Chondrocyte (in vitro differentiated cells): ENCODE results near the gene TMEM33. TPM values are rescaled to one million over a fixed set of nuclear protein-coding genes. Genes with fewer than 3 reads are reported as not detected.
A peak's percentile ranks its signal among the peaks of the same experiment; 100 is the strongest.

Experiments used
- DNase-seq: peaks from one replicate; pipeline ENCODE4 v3.0.0; 2021; ENCODE audit warnings: mixed read lengths, low spot score
- H3K27ac Mint-ChIP-seq: one replicate; pipeline ENCODE4 v1.8.0; 2021; ENCODE audit warnings: mild to moderate bottlenecking, moderate library complexity, mixed read lengths; ENCODE audit not compliant: unreplicated experiment
- H3K27me3 Mint-ChIP-seq: 2 replicates; pipeline ENCODE4 v1.8.0; 2021; ENCODE audit warnings: low read depth, mixed read lengths
- H3K36me3 Mint-ChIP-seq: 2 replicates; pipeline ENCODE4 v1.8.0; 2021; ENCODE audit warnings: low read depth, mixed read lengths
- H3K4me1 Mint-ChIP-seq: 2 replicates; pipeline ENCODE4 v1.8.0; 2021; ENCODE audit warnings: low read depth, mild to moderate bottlenecking, mixed read lengths
- H3K4me3 Mint-ChIP-seq: one replicate; pipeline ENCODE4 v1.8.0; 2021; ENCODE audit warnings: mild to moderate bottlenecking, moderate library complexity, mixed read lengths; ENCODE audit not compliant: unreplicated experiment
- H3K9me3 Mint-ChIP-seq: 2 replicates; pipeline ENCODE4 v1.8.0; 2021; ENCODE audit warnings: low read depth, mixed read lengths
- total RNA-seq: library from RNA; stranded (reverse); gene quantifications from 3 replicates; pipeline ENCODE4 v1.2.1, GENCODE V29; 2021
- TF ChIP-seq, protein P1 (sequence below): fragments of 200-600 bp; sonication (generic); IDR thresholded peaks from 2 replicates; pipeline ENCODE4 v1.5.0; 2021; ENCODE audit warnings: antibody characterized with exemption, mild to moderate bottlenecking, moderate library complexity

Gene TMEM33
- total RNA-seq, 1 donor from 2014 or later, result 49.9 TPM

DNA sequence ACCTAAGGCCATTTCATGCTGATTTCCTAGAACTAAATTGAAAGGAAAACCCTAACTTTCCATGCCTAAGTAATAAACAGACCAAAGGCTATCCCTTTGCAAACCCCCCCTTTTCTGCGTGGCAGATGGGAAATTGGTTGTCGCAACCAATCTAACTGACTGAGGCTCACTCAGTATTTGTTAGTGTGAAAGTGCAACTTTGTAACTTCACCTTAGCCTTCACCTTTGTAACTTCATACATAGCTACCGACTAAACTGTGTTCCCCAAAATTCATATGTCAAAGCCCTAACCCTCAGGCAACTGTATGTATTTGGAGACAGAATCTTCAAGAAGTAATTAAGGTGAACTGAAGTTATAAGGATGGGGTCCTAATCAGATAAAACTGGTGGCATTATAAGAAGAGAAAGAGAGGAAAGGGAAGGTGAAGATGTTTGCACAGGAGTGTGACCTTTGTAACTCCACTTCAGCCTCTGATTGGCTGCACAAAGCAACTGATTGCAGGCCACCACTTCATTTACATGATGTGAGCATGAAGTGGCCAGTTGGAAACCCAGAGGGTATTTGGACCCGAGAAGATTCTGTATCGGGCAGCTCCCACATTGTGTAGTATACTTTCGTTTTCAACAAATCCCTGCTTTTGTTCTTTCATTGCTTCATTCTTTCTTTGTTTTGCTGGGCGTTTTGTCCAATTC lies 4.9 kb upstream of the TMEM33 start:
- Mint-ChIP-seq H3K4me3 (no peak overlapping the region), H3K27me3 (peaks cover 31% of the 10 kb centered on the region)

DNA sequence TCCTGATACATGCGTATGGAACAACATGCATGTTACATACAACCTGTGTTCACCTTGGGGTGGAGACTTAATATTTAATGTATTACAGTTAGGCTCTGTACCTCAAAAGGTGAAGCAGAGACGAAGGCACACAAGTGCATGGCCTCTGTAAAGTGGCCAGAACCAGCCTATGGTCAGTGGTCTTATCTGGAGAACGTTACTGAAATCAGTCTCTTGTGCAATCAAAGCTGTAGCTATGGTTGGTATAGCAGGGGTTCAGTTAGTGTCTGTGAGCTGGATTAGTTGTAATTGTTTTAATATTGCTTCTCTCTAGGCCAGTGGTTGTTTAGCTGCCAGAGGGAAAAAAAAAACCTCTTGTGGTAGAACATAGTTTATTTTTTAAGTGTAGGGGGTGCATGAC lies 2.2 kb upstream of the TMEM33 start:
- Mint-ChIP-seq H3K4me1 (peaks cover 30% of the 10 kb centered on the region), H3K27me3 (peaks cover 27% of the 10 kb centered on the region), H3K4me3 (no peak overlapping the region), H3K27ac (no peak overlapping the region), H3K36me3 (no peaks in the 10 kb centered on the region), H3K9me3 (peaks cover 4% of the 10 kb centered on the region)
- TF ChIP-seq, protein P1, sequence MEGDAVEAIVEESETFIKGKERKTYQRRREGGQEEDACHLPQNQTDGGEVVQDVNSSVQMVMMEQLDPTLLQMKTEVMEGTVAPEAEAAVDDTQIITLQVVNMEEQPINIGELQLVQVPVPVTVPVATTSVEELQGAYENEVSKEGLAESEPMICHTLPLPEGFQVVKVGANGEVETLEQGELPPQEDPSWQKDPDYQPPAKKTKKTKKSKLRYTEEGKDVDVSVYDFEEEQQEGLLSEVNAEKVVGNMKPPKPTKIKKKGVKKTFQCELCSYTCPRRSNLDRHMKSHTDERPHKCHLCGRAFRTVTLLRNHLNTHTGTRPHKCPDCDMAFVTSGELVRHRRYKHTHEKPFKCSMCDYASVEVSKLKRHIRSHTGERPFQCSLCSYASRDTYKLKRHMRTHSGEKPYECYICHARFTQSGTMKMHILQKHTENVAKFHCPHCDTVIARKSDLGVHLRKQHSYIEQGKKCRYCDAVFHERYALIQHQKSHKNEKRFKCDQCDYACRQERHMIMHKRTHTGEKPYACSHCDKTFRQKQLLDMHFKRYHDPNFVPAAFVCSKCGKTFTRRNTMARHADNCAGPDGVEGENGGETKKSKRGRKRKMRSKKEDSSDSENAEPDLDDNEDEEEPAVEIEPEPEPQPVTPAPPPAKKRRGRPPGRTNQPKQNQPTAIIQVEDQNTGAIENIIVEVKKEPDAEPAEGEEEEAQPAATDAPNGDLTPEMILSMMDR, result no peak
- DNase-seq, result no peak

More for the DNA sequence above, 4.9 kb upstream of the TMEM33 start:
- H3K36me3 Mint-ChIP-seq, result no peaks in the 10 kb centered on the region
- DNase-seq, result no peak
- H3K27ac Mint-ChIP-seq, result no peak overlapping the region
- TF ChIP-seq, protein P1, result no peak
- H3K4me1 Mint-ChIP-seq, result peaks cover 8% of the 10 kb centered on the region
- H3K9me3 Mint-ChIP-seq, result peaks cover 4% of the 10 kb centered on the region

DNA sequence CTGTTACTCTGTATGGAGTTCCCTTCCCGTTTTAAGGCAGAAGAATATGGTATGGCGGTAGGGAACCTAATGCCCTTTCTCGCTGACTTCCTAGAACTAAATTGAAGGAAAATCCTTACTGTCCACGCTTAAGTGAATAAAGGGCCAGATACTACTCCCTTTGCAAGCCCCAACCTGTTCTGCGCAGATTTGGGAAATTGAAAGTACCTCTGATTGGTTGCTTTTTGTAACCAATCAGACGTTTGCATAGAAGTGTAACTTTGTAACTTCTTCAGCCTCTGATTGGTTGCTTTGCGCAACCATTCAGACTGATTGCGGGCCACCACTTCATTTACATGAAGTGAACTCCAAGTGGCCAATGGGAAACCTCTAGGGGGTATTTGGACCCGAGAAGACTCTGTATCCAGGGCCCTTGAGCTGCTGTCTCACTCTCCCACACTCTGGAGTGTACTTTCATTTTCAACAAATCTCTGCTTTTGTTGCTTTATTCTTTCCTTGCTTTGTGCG lies 1.2 kb upstream of the TMEM33 start:
- Mint-ChIP-seq H3K27me3 (peaks cover 22% of the 10 kb centered on the region), H3K36me3 (no peaks in the 10 kb centered on the region), H3K9me3 (peaks cover 4% of the 10 kb centered on the region), H3K27ac (no peak overlapping the region), H3K4me3 (no peak overlapping the region), H3K4me1 (peaks cover 30% of the 10 kb centered on the region)
- no peak for DNase-seq
- TF ChIP-seq, protein P1, result no peak

DNA sequence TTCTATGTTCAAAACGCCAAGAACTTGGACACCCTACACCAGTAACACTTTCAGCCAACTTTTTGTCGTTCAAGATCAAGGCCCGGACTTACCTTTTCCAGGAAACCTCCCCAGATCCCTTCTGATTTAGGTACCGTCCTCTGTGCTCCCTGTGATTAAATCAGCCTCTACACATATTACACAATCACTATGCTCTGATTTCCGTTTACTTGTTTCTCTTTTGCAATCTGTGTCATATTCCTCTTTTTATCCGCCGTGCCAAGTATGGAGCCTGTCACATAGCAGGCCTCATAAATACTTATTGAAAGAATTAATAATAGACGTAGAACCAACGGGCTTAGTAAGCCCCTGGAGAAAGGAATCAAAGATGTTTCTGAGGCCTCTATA lies 722 bp upstream of the TMEM33 start:
- Mint-ChIP-seq H3K4me1 (peaks cover 30% of the 10 kb centered on the region), H3K36me3 (no peaks in the 10 kb centered on the region), H3K27ac (no peak overlapping the region), H3K4me3 (peak overlapping the region; percentile 99), H3K27me3 (peaks cover 19% of the 10 kb centered on the region), H3K9me3 (peaks cover 4% of the 10 kb centered on the region)
- TF ChIP-seq, protein P1, result no peak
- no peak for DNase-seq

DNA sequence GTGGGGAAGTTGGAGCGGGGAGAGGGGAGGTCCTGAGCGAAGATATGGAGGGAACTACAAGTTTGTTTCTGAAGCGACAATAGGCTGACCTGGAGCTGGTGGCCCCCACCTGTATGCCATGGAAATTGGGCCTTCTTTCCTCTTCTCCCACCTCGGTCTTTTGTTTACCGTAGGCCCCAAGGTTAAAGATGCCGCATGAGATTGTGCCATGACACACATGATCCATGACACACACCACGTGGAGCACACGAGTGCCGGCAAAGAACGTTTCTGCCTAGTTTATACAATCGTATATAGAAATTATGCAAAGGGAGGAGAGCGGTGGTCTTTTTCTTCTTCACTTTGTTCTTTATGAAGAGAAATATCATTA lies 408 bp downstream of the TMEM33 start:
- DNase-seq, result no peak
- H3K27ac Mint-ChIP-seq, result peak overlapping the region; percentile 93
- peak overlapping the region; percentile 99 for H3K4me3 Mint-ChIP-seq
- peaks cover 4% of the 10 kb centered on the region for H3K9me3 Mint-ChIP-seq
- TF ChIP-seq, protein P1, result no peak
- H3K36me3 Mint-ChIP-seq, result peaks cover 4% of the 10 kb centered on the region
- H3K27me3 Mint-ChIP-seq, result peaks cover 14% of the 10 kb centered on the region
- H3K4me1 Mint-ChIP-seq, result peaks cover 30% of the 10 kb centered on the region
